Prostate gland (tissue), 2 donors: Measurements from ENCODE around the gene MEGF9. TPM values are rescaled to one million over a fixed set of nuclear protein-coding genes. Genes with fewer than 3 reads are reported as not detected.

Experiments
- DNase-seq: peaks from one replicate; pipeline ENCODE4 v3.0.0-alpha.2; 2019; ENCODE audit warnings: low spot score
- H3K27ac ChIP-seq, 2 donors: fragments of 200-600 bp; sonication (generic); 2 replicates each; pipeline ENCODE4 v1.5.1; 2017 to 2019
- H3K27me3 ChIP-seq: fragments of 200-600 bp; sonication (generic); replicated peaks from 2 replicates; pipeline ENCODE4 v1.5.1; 2019; ENCODE audit not compliant: insufficient read depth
- H3K36me3 ChIP-seq, 2 donors: fragments of 200-600 bp; sonication (generic); 1 replicate in 1 of 2; 2 replicates in 1 of 2; pipeline versions ENCODE4 v1.5.1 to v1.8.1; 2017 to 2019
- H3K4me1 ChIP-seq: fragments of 200-600 bp; sonication (generic); replicated peaks from 2 replicates; pipeline ENCODE4 v1.5.1; 2019
- H3K4me3 ChIP-seq, 2 donors: fragments of 200-600 bp; sonication (generic); 2 replicates each; pipeline ENCODE4 v1.5.1; 2017 to 2019
- H3K9me3 ChIP-seq: fragments of 200-600 bp; sonication (generic); 2 replicates; pipeline ENCODE4 v1.5.1; 2017
- POLR2A ChIP-seq: fragments of 450-650 bp; IDR thresholded peaks from one replicate; pipeline ENCODE4 v1.6.1; 2016; ENCODE audit warnings: antibody characterized with exemption, mild to moderate bottlenecking
- POLR2AphosphoS5 ChIP-seq: sonication (generic); formaldehyde crosslinking; IDR thresholded peaks from one replicate; pipeline ENCODE4 v1.6.1; 2017; ENCODE audit warnings: antibody characterized with exemption
- WGBS: methylation state at CpG from one replicate; pipeline ENCODE4 v1.1.5; 2018; 5-methylcytosine and 5-hydroxymethylcytosine counted together
- intact Hi-C: fragments of 100-400 bp; cut with DNase I; formaldehyde crosslinking; loops from one replicate; pipeline ENCODE4 v1.14.2; 2022
- total RNA-seq, 2 donors: library from RNA; depleted of rRNA; stranded (reverse); fragments of >200 nt; gene quantifications; one replicate each; pipeline ENCODE4 v1.1.0, GENCODE V29; 2016
- TF ChIP-seq, protein P1 (sequence below), 4 experiments: fragments of 200-600 bp in 2 of 4; fragments of 450-650 bp in 2 of 4; sonication (generic) in 2 of 4; IDR thresholded peaks; 1 replicate in 3 of 4; 2 replicates in 1 of 4; pipeline ENCODE4 v1.5.1; 2016 to 2019; ENCODE audit warnings: antibody characterized with exemption in 4 of 4, mild to moderate bottlenecking in 2 of 4, moderate library complexity in 2 of 4

The MEGF9 gene
- total RNA-seq, 2 donors from 2014 or later: 12.0 to 25.3 TPM

DNA sequence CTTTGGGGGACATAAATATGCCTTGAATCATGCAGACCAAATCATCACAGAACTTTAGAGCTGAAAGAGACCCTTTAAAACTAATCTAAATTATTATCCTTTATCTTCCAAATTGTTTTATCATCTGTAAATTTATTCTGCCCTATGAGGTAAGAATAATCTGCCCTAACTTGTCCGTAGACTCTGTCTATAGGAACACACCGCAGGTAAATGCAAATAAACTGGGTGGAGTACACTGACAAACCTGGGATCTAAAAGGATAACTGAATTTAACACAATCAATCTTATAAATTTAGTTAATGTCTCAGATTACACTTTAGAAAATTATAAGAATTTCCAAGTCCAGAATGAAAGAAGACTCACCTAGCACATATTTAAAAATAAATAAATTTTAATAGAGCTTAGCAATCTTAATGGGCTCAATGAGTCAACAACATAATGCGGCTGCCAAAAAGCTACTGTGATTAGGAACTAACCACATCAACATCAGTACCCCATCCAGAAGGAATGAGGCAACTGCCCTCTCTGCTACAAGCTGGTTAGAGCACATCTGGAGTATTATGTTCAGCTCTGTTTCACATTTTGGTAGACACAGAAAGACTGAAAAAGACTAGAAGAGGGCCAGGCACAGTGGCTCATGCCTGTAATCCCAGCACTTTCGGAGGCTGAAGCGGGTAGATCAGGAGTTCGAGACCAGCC, 5.6 kb downstream of the MEGF9 start:
- Histone ChIP-seq H3K36me3 (no peaks in the 10 kb centered on the region), H3K9me3 (no peaks in the 10 kb centered on the region), H3K27me3 (no peaks in the 10 kb centered on the region), H3K4me1 (no peaks in the 10 kb centered on the region), H3K27ac (no peak overlapping the region), H3K4me3 (no peak overlapping the region)
- no peak for DNase-seq
- intact Hi-C loops: no loop called here
- WGBS: 80% methylated on average over 6 of the region's 6 CpGs
- no peak for TF ChIP-seq POLR2A
- TF ChIP-seq, protein P1, sequence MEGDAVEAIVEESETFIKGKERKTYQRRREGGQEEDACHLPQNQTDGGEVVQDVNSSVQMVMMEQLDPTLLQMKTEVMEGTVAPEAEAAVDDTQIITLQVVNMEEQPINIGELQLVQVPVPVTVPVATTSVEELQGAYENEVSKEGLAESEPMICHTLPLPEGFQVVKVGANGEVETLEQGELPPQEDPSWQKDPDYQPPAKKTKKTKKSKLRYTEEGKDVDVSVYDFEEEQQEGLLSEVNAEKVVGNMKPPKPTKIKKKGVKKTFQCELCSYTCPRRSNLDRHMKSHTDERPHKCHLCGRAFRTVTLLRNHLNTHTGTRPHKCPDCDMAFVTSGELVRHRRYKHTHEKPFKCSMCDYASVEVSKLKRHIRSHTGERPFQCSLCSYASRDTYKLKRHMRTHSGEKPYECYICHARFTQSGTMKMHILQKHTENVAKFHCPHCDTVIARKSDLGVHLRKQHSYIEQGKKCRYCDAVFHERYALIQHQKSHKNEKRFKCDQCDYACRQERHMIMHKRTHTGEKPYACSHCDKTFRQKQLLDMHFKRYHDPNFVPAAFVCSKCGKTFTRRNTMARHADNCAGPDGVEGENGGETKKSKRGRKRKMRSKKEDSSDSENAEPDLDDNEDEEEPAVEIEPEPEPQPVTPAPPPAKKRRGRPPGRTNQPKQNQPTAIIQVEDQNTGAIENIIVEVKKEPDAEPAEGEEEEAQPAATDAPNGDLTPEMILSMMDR (IDR thresholded peaks at IDR 0.05): no peak
- TF ChIP-seq POLR2AphosphoS5: no peak

DNA sequence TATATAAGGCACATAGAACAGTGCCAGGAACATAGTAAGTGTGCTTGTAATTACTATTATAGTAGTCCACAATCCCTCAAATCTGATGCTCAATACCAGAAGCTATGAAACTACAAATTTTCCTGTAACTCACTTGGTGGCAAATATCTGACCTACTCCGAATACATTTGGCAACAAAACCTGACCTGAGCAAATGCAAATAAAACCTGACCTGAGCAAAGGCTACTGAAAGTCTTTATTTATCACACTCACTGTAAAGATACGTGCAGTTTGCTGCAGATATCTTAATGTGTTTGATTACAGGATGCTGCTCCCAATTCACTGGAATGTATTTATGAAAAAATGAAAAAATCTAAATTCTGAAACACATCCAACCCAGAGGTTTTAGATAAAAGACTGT, 7.1 kb downstream of the MEGF9 start:
- H3K27ac ChIP-seq: no peak overlapping the region
- no peak for DNase-seq
- TF ChIP-seq, protein P1 (IDR thresholded peaks at IDR 0.05): no peak
- TF ChIP-seq POLR2AphosphoS5 (no peak), POLR2A (no peak)
- no peaks in the 10 kb centered on the region for H3K4me1 ChIP-seq
- 65% methylated on average over 2 of the region's 2 CpGs for WGBS
- intact Hi-C loops: no loop called here
- no peaks in the 10 kb centered on the region for H3K9me3 ChIP-seq
- H3K4me3 ChIP-seq: no peak overlapping the region
- no peaks in the 10 kb centered on the region for H3K27me3 ChIP-seq
- H3K36me3 ChIP-seq: no peaks in the 10 kb centered on the region

DNA sequence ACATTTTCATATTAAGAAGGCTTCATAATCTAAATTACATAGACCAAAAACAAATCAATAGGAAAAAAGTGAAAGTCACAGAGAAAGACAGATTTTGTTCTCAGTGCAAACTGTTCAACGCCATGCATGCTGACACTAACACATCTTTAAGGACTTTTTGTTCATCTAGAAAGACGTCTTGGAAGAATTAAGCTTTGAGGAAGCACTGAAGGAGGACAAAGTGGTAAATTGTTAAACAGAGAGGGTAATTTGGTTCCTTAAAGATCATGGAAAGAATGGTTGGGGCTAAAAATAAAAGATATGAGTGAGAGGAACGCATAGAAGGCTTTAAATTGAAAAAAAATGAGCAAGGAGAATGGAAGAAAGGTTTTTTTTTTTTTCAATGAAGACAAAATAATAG, 9.1 kb downstream of the MEGF9 start:
- Histone ChIP-seq H3K4me3 (no peak overlapping the region), H3K36me3 (no peaks in the 10 kb centered on the region), H3K9me3 (no peaks in the 10 kb centered on the region), H3K27me3 (no peaks in the 10 kb centered on the region), H3K27ac (no peak overlapping the region), H3K4me1 (no peaks in the 10 kb centered on the region)
- TF ChIP-seq POLR2AphosphoS5: no peak
- TF ChIP-seq, protein P1 (IDR thresholded peaks at IDR 0.05): no peak
- TF ChIP-seq POLR2A: no peak
- intact Hi-C loops: no loop called here
- 52% methylated on average over 3 of the region's 3 CpGs for WGBS
- DNase-seq: no peak

DNA sequence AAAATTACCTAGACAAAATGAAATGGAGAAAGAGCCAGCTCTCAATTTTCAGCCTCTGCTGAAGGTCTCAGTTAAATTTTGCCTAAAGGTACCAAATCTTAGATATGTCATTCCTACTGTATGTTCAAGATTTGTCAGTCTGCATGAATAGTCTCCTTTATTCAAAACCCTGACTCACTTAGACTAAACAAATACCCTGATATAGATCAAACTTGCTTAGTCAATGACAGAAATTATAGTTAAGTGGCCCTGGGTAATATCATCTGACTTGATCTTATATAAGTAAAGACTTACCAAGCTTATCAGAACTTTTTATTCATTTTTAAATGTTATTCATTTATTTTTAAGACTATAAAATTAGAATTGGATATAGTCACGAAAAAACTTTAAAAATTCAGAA, 12.2 kb downstream of the MEGF9 start:
- no peak for DNase-seq
- no peaks in the 10 kb centered on the region for H3K9me3 ChIP-seq
- H3K27me3 ChIP-seq: no peaks in the 10 kb centered on the region
- TF ChIP-seq, protein P1 (IDR thresholded peaks at IDR 0.05): no peak
- TF ChIP-seq POLR2AphosphoS5: no peak
- no peak for TF ChIP-seq POLR2A
- no peak overlapping the region for H3K4me3 ChIP-seq
- H3K27ac ChIP-seq: no peak overlapping the region
- intact Hi-C loops: no loop called here
- H3K4me1 ChIP-seq: no peaks in the 10 kb centered on the region
- no peaks in the 10 kb centered on the region for H3K36me3 ChIP-seq
- WGBS: 96% methylated on average over 1 of the region's 1 CpG

DNA sequence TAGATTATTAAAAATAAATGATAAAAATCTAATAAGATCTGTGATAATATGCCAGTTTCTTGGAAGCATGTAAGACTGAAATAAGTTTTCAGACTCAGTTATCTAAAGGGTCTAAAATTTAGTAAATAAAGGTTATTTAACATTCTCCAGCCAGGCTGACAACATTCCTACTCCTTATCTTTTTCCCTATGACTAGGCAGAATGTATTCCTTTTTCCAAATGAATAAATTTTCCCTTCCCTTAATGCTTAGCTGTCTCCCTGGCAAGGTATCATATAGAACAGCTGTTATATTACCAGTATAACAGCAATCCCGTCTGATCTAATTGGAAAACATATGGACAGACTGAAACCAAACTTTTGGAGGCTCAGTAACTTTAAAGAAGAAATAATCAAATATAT, 13.0 kb downstream of the MEGF9 start:
- intact Hi-C loops: no loop called here
- Histone ChIP-seq H3K4me3 (no peak overlapping the region), H3K4me1 (no peaks in the 10 kb centered on the region)

More for the DNA sequence above, 13.0 kb downstream of the MEGF9 start:
- no peaks in the 10 kb centered on the region for H3K9me3 ChIP-seq
- no peak overlapping the region for H3K27ac ChIP-seq
- H3K36me3 ChIP-seq: no peaks in the 10 kb centered on the region
- H3K27me3 ChIP-seq: no peaks in the 10 kb centered on the region
- WGBS: 78% methylated on average over 1 of the region's 1 CpG
- TF ChIP-seq POLR2A (no peak), POLR2AphosphoS5 (no peak)
- TF ChIP-seq, protein P1 (IDR thresholded peaks at IDR 0.05): no peak
- no peak for DNase-seq
